ENCODE data around the gene LTB4R2.
A peak's percentile ranks its signal among the peaks of the same experiment; 100 is the strongest.

The LTB4R2 gene

DNA sequence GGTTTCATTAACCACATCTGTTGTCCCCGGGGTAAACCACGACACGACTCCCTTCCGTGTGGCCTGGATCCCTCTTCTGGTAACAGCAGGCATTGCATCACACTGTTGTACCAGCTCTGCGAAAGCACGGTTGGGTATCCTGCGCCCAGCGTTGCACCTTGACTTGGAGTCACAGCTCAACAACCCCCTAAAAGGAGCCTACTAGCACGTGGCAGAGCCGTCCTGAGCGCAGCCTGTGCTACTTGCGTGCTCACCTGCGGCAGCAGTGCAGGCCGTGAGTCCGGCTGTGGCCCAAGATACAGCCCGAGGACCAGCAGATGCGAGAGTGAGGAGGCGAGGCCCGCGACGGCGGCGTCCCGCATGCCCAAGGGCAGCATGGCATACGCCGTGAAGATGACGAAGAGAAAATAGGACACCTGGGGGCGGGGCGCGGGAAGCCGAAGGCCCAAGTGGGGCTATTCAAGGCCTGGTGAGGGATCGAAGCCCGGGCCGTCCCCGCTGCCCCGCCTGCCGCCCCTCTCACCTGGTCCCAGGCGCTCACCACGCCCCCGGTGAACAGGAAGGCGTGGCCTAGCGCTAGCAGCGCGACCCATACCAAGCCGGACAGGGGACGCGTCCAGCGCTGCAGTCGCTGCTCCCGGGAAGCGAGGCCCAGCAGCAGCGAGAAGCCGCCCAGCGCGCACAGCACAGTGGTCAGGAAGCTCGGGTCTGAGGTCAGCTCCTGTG is 22.5 kb downstream of the LTB4R2 start:
- H3K4me3 ChIP-seq (ENCODE audit: control insufficient read depth, low read depth, low read length), result no peak overlapping the region
- peak; percentile 50 for DNase-seq (ENCODE audit: low read depth)
- TF ChIP-seq, protein P1, sequence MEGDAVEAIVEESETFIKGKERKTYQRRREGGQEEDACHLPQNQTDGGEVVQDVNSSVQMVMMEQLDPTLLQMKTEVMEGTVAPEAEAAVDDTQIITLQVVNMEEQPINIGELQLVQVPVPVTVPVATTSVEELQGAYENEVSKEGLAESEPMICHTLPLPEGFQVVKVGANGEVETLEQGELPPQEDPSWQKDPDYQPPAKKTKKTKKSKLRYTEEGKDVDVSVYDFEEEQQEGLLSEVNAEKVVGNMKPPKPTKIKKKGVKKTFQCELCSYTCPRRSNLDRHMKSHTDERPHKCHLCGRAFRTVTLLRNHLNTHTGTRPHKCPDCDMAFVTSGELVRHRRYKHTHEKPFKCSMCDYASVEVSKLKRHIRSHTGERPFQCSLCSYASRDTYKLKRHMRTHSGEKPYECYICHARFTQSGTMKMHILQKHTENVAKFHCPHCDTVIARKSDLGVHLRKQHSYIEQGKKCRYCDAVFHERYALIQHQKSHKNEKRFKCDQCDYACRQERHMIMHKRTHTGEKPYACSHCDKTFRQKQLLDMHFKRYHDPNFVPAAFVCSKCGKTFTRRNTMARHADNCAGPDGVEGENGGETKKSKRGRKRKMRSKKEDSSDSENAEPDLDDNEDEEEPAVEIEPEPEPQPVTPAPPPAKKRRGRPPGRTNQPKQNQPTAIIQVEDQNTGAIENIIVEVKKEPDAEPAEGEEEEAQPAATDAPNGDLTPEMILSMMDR (conservative IDR thresholded peaks at IDR 0.05; ENCODE audit: control insufficient read depth, insufficient read depth, low read depth, low read length), result peak; percentile 70

DNA sequence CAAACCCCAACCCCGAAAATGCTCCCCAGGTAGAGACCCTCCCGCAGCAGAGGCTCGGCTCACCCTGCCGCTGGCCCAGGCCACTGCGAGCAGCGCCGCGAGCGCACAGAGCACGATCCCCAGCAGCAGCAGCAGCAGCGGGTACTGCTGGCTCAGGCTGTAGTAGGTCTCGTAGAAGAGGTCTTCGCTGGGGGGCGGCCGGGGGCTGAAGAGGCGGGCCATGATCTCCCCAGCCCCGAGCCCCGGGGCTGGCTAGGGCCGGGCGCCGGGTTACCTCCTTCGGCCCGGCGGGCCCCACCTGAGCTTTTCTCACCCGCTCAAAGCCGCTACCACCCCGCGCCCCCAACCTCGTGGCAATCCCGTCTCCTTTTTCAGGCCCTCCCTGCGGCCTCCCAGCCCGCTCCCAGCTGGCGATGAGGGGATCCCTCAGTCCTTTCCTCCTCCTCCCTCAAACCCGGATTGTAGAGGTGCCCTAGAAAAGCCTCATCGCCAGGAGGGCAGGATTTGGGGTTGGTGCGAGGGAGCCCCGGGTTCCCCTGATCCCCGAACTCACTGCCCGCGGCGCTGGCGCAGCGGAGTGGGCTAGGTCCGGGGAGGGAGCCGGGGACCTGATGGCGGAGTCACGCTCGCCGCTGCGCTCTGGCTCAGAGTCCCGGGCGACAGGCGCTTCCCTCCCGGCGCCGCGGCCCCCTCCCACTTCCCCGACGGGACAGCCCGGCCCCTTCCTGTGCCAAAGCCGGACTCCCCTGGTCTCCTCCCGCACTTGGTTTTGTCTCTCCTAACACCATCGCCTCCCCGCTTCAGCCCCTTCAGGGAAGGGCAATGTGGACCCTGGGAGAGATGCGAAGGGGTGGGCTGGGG is 24.7 kb downstream of the LTB4R2 start, which contains the start of gene ADCY4:
ADCY4 (minus strand) TSS at position 641 of the 861 bp plus-strand sequence; CDS start at position 222, 419 bp downstream.
- TF ChIP-seq, protein P1 (conservative IDR thresholded peaks at IDR 0.05; ENCODE audit: control insufficient read depth, insufficient read depth, low read depth, low read length), result no peak
- H3K4me3 ChIP-seq (ENCODE audit: control insufficient read depth, low read depth, low read length), result peak within 1 kb of the TSS; percentile 34
- no peak for DNase-seq (ENCODE audit: low read depth)

DNA sequence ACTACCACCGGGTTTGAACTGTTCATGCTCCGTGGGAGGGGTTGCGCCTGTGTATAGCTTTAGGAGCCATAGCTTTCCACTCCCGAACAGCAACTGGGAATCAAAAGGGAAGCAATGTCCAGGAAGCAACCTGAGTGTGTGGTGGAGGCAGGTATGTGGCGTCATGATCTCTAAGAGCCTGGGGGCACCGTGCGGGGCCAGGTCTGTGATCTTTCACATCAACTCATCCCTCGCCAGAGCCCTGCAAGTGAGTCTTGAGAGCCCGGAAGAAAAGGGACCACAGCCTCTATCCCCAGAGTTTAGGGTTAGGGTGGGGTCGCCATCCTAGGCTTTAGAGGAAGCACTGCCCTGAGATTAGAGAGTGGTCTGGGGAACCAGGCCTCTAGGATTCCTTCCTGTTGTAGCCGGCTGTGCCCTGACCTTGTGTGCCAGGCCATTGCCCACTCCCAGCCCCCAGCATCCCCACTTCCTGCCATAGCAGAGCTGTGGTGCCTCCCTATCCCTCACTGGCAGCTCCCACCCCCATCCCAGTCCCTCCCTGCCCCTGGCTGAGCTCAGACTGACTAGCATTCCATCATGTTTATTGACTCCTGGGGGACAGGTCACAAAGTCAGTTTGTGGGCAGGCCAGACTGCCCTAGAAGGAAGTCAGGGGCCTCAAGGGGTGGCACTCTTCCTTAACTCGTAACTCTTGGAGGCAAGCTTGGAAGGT is 25.7 kb downstream of the LTB4R2 start:
- no peak for DNase-seq (ENCODE audit: low read depth)
- H3K4me3 ChIP-seq (ENCODE audit: control insufficient read depth, low read depth, low read length), result no peak overlapping the region
- TF ChIP-seq, protein P1 (conservative IDR thresholded peaks at IDR 0.05; ENCODE audit: control insufficient read depth, insufficient read depth, low read depth, low read length), result no peak

DNA sequence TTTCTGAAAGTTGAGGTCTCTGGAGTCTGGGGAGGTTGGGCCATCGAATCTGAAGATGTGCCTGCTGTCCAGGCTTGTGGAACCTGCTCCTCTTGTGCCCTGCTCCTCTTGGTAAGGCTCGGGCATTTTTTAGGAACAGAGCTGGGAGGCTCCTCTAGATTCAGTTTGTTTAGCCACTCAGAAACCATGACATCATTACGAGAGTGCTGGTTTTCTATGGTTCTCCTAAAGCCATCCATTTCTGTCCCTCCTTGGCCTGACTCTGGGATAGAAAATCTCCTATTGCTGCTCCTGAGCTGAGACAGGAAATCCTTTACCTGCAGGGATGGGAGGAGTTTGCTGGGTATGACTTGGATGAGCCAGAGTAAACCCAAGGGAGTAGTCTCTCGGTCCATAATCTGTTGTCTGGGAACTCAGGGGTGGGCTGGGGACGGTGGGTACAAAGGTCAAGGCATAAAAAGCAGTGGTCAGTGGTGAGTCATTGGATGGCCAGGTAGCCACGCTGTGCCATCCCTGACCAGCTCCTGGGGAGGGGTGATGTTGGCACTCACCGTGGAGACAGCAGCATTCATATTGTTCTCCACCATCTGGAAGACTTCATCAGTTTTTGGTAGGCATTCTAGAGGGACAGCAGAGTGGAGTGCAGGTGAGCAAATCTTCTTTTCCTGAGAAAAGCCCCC is 27.3 kb downstream of the LTB4R2 start:
- TF ChIP-seq, protein P1 (conservative IDR thresholded peaks at IDR 0.05; ENCODE audit: control insufficient read depth, insufficient read depth, low read depth, low read length), result no peak
- H3K4me3 ChIP-seq (ENCODE audit: control insufficient read depth, low read depth, low read length), result no peak overlapping the region
- DNase-seq (ENCODE audit: low read depth), result no peak

DNA sequence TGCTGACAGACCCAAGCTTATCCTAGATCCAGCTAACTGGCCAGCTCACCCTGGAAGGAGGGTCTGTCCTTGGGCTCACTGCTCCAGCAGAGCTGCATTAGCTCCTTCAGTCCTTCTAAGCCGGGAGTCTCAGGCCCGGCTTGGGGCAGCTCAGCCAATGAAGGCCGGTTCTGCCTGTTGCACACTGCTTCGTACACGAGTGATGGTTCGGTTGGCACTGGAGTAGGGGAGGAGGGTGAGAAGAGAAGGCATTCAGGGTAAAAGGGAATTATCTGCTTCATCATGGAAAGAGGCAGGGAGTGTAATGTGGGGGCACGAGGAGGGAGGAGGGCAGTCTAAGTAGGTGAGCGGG is 27.9 kb downstream of the LTB4R2 start:
- TF ChIP-seq, protein P1 (conservative IDR thresholded peaks at IDR 0.05; ENCODE audit: control insufficient read depth, insufficient read depth, low read depth, low read length), result no peak
- no peak for DNase-seq (ENCODE audit: low read depth)
- no peak overlapping the region for H3K4me3 ChIP-seq (ENCODE audit: control insufficient read depth, low read depth, low read length)

DNA sequence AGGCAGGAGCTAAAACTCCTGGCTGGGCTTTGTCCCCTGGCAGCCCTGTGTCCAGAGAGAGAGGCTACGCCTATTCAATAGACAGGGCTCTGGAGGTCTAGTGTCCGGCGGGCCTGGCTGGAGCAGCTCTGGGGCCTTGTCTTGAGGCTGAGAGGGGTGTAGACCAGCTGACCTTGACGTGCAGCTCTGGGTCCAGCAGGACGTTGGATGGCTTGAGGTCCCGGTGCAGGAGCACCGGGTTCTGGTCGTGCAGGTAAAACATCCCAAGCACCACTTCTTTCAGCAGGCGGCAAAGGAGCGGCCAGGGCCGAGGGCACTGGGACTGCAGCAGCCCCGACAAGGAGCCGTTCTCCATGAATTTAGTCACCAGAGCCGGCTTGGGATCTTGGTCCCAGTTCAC is 28.9 kb downstream of the LTB4R2 start:
- no peak for DNase-seq (ENCODE audit: low read depth)
- TF ChIP-seq, protein P1 (conservative IDR thresholded peaks at IDR 0.05; ENCODE audit: control insufficient read depth, insufficient read depth, low read depth, low read length), result no peak
- H3K4me3 ChIP-seq (ENCODE audit: control insufficient read depth, low read depth, low read length), result no peak overlapping the region

Measured in fibroblast of mammary gland (primary cell).